Metanephros (tissue), 1 donor: Measurements from ENCODE around the gene ADPRH. TPM values are rescaled to one million over a fixed set of nuclear protein-coding genes. Genes with fewer than 3 reads are reported as not detected.

Source experiments
- total RNA-seq: library from RNA; depleted of rRNA; stranded (reverse); fragments of >200 nt; gene quantifications from one replicate; pipeline ENCODE4 v1.2.3, GENCODE V29; 2014

Gene ADPRH
- total RNA-seq = 7.6 TPM

GRCh38 chr3:119579366-119580066 is at the start of gene ADPRH:
Gene ADPRH (plus strand): TSS chr3:119579492. CDS start chr3:119582170, 2,678 bp downstream.

GRCh38 chr3:119559441-119559963 is 19.8 kb upstream of the ADPRH start, which contains the start of gene CD80:
Gene CD80 (minus strand): TSS chr3:119559614. CDS start chr3:119557728, 1,886 bp downstream.

GRCh38 chr3:119597548-119598288 is 18.4 kb downstream of the ADPRH start, which contains the start of gene PLA1A:
Gene PLA1A (plus strand): TSS chr3:119597885. CDS start chr3:119597914, 29 bp downstream.

Other genes starting within 250 kb of the ADPRH start
- 53.2 TPM for gene TMEM39A, start 115.9 kb upstream of the ADPRH start, total RNA-seq
- 15.9 TPM for gene POGLUT1, start 110.5 kb upstream of the ADPRH start, total RNA-seq
- gene TIMMDC1, start 80.9 kb upstream of the ADPRH start, total RNA-seq = 42.1 TPM
- 0.18 TPM for gene CD80, start 19.9 kb upstream of the ADPRH start, total RNA-seq
- 3.9 TPM for gene PLA1A, start 18.4 kb downstream of the ADPRH start, total RNA-seq
- gene POPDC2, start 81.1 kb downstream of the ADPRH start, total RNA-seq = 10.5 TPM
- gene COX17, start 97.9 kb downstream of the ADPRH start, total RNA-seq = 44.3 TPM
- 12.7 TPM for gene CFAP91, start 123.5 kb downstream of the ADPRH start, total RNA-seq
- 0.47 TPM for gene NR1I2, start 202.6 kb downstream of the ADPRH start, total RNA-seq